ENCODE results near the gene PPP6R1. TPM values are rescaled to one million over a fixed set of nuclear protein-coding genes. Genes with fewer than 3 reads are reported as not detected.

Gene PPP6R1
- total RNA-seq, 1 donor from 2014 or later, result 11.0 TPM

DNA sequence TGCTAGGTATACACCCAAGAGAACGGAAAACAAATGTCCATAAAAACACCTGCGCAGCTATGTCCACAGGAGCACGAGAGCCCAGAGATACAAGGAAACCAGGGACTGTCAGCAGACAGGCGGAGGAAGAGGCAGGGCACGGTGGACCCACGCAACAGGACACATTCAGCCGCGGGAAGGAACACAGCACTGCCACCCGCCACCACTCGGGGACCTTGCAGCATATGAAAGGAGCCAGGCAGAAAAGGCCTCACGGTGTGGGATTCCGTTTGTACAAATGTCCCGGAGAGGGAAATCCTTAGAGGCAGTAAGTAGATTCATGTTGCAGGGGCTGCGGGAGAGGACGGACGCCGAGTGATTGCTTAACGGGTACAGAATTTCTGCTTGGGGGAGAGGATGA lies 13.3 kb upstream of the PPP6R1 start:
- Histone ChIP-seq H3K27ac (ENCODE audit: low read depth, low read length) (no peak overlapping the region), H3K9me3 (ENCODE audit: control insufficient read depth in 3 of 3, low read length in 3 of 3) (no peaks in the 10 kb centered on the region), H3K4me3 (ENCODE audit: low read length in 3 of 3) (no peak overlapping the region), H3K36me3 (ENCODE audit: control insufficient read depth in 3 of 3, insufficient read depth in 3 of 3, low read length in 3 of 3) (peaks cover 37 to 45% (median 42%) of the 10 kb centered on the region in 3 donors), H3K27me3 (ENCODE audit: control insufficient read depth in 3 of 3, insufficient read depth in 3 of 3, low read length in 3 of 3) (no peaks in the 10 kb centered on the region), H3K9ac (ENCODE audit: low read depth in 1 of 3, low read length in 3 of 3) (no peak overlapping the region), H3K4me1 (ENCODE audit: control insufficient read depth in 3 of 3, insufficient read depth in 3 of 3, low read length in 3 of 3) (no peaks in the 10 kb centered on the region)

DNA sequence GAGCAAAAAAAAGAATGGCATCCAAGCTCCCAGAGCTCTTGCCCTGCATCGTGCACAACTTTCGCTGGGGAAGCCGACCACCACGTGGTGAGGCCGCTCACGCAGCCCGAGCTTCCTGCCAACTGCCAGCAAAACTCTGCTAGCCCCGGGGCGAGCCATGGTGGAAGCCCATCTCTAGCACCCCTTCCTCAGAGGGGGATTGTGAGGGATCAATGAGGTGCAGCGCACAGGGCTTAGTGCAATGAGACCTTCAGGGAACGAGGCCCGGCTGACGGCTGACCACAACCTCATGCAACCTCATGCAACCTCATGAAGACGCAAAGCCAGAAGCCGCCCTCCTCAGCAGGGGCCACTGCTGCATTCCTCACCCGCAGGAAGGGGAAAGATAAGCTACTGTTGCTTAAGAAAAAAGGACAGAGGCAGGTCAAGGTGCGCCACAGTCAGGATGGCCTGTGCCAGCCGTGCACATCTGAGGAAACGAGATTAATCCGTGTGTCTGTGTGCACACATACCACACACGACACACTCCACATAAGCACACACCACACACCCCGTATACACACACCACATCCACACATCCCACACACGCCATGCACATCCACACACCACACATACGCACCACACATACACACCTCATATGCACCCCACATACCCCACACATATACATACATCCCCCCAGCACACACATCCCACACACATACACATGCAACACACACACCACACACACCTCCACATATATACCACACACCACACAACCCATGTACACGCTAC lies 11.5 kb upstream of the PPP6R1 start:
- Histone ChIP-seq H3K9ac (ENCODE audit: low read depth in 1 of 3, low read length in 3 of 3) (no peak overlapping the region), H3K4me3 (ENCODE audit: low read length in 3 of 3) (no peak overlapping the region), H3K4me1 (ENCODE audit: control insufficient read depth in 3 of 3, insufficient read depth in 3 of 3, low read length in 3 of 3) (no peaks in the 10 kb centered on the region), H3K36me3 (ENCODE audit: control insufficient read depth in 3 of 3, insufficient read depth in 3 of 3, low read length in 3 of 3) (peaks cover 31 to 39% (median 35%) of the 10 kb centered on the region in 3 donors), H3K27me3 (ENCODE audit: control insufficient read depth in 3 of 3, insufficient read depth in 3 of 3, low read length in 3 of 3) (no peaks in the 10 kb centered on the region), H3K27ac (ENCODE audit: low read depth, low read length) (no peak overlapping the region), H3K9me3 (ENCODE audit: control insufficient read depth in 3 of 3, low read length in 3 of 3) (no peaks in the 10 kb centered on the region)

DNA sequence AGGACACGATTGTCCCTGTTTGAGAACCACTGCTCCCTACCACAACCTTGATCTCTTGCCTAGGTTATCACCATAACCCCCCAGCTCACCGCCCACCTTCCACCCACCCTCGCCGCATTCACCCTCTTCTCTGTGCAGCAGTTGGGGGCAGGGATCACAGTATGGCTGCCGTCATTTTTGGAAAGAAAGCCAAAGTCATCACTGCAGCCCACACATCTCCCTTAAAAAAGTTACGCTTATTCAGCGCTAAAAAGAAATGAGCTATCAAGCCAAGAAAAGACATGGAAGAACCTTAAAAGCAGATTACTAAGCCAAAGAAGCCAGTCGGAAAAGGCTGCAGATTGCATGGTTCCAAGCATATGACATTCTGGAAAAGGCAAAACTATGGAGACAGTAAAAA lies 10.5 kb upstream of the PPP6R1 start:
- Histone ChIP-seq H3K9ac (ENCODE audit: low read depth in 1 of 3, low read length in 3 of 3) (no peak overlapping the region), H3K36me3 (ENCODE audit: control insufficient read depth in 3 of 3, insufficient read depth in 3 of 3, low read length in 3 of 3) (peaks cover 24 to 32% (median 27%) of the 10 kb centered on the region in 3 donors), H3K9me3 (ENCODE audit: control insufficient read depth in 3 of 3, low read length in 3 of 3) (no peaks in the 10 kb centered on the region), H3K4me1 (ENCODE audit: control insufficient read depth in 3 of 3, insufficient read depth in 3 of 3, low read length in 3 of 3) (no peaks in the 10 kb centered on the region), H3K27ac (ENCODE audit: low read depth, low read length) (no peak overlapping the region), H3K27me3 (ENCODE audit: control insufficient read depth in 3 of 3, insufficient read depth in 3 of 3, low read length in 3 of 3) (no peaks in the 10 kb centered on the region), H3K4me3 (ENCODE audit: low read length in 3 of 3) (no peak overlapping the region)

DNA sequence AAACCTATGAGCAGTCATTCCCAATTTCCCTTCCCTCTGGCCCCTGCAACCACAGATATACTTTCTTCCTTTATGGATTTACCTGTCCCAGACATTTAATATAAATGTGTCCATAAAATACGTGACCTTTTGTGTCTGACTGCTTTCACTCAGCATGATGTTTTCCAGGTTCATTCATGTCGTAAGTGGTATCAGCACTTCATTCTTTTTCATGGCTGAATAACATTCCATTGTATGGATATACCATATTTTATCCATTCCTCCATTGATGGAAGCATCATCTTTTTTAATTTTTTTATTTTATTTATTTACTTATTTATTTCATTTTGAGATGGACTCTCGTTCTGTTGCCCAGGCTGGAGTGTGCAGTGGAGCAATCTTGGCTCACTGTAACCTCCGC lies 8.0 kb upstream of the PPP6R1 start:
- Histone ChIP-seq H3K36me3 (ENCODE audit: control insufficient read depth in 3 of 3, insufficient read depth in 3 of 3, low read length in 3 of 3) (peaks cover 9 to 20% (median 11%) of the 10 kb centered on the region in 3 donors), H3K9ac (ENCODE audit: low read depth in 1 of 3, low read length in 3 of 3) (no peak overlapping the region), H3K27me3 (ENCODE audit: control insufficient read depth in 3 of 3, insufficient read depth in 3 of 3, low read length in 3 of 3) (no peaks in the 10 kb centered on the region)

DNA sequence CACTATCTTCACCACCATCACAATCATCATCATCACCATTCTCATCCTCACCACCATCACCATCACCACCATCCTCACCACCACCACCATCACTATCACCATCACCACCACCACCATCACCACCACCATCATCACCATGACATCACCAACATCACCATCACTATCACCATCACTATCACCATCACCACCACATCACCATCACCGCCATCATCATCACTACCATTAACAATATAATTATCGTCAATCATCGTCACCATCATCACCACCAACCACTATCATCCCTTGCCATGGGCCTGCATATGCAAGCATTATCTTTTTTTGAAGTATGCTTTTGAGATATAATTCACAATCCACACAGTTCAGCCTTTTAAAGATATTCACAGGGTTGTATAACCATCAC lies 7.6 kb upstream of the PPP6R1 start:
- Histone ChIP-seq H3K4me1 (ENCODE audit: control insufficient read depth in 3 of 3, insufficient read depth in 3 of 3, low read length in 3 of 3) (no peaks in the 10 kb centered on the region), H3K36me3 (ENCODE audit: control insufficient read depth in 3 of 3, insufficient read depth in 3 of 3, low read length in 3 of 3) (peaks cover 9 to 20% (median 11%) of the 10 kb centered on the region in 3 donors), H3K4me3 (ENCODE audit: low read length in 3 of 3) (no peak overlapping the region), H3K27me3 (ENCODE audit: control insufficient read depth in 3 of 3, insufficient read depth in 3 of 3, low read length in 3 of 3) (no peaks in the 10 kb centered on the region), H3K9ac (ENCODE audit: low read depth in 1 of 3, low read length in 3 of 3) (no peak overlapping the region), H3K9me3 (ENCODE audit: control insufficient read depth in 3 of 3, low read length in 3 of 3) (no peaks in the 10 kb centered on the region), H3K27ac (ENCODE audit: low read depth, low read length) (no peak overlapping the region)

More for the DNA sequence above, 8.0 kb upstream of the PPP6R1 start:
- no peaks in the 10 kb centered on the region for H3K9me3 ChIP-seq (ENCODE audit: control insufficient read depth in 3 of 3, low read length in 3 of 3)
- no peak overlapping the region for H3K4me3 ChIP-seq (ENCODE audit: low read length in 3 of 3)
- H3K4me1 ChIP-seq (ENCODE audit: control insufficient read depth in 3 of 3, insufficient read depth in 3 of 3, low read length in 3 of 3), result no peaks in the 10 kb centered on the region
- H3K27ac ChIP-seq (ENCODE audit: low read depth, low read length), result no peak overlapping the region

DNA sequence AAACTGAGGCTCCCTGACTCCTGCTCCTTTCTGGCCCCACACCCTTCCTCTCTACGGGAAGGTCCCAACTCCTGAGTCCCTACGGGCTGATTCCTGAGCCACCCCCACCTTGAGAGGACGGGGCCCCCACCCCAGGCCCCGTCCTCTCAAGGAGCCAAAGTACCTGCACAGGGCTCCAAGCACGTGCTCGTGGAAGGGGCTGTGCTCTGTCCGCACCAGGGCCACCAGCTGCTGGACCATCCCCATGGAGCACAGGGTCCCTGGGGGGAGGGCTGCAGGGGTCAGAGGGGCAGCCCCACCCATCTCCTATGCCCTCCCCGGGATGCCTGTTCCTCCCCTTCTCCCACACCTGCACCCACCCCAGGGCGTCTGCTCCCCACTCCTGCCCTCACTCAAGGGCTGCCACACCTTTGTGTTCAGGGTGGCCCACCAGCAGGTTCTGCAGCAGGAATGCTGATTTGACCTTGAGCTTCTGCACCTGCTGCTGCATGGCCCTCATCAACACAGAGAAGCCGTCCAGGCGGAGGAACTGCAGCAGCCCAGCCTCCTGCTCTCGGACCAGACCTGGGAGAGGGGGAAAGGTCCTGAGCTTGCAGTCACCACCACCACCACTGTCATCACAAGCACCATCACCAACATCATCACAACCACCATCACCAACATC lies 7.0 kb upstream of the PPP6R1 start:
- H3K4me1 ChIP-seq (ENCODE audit: control insufficient read depth in 3 of 3, insufficient read depth in 3 of 3, low read length in 3 of 3), result no peaks in the 10 kb centered on the region
- H3K27me3 ChIP-seq (ENCODE audit: control insufficient read depth in 3 of 3, insufficient read depth in 3 of 3, low read length in 3 of 3), result no peaks in the 10 kb centered on the region
- no peak overlapping the region for H3K27ac ChIP-seq (ENCODE audit: low read depth, low read length)
- peaks cover 9 to 18% (median 9%) of the 10 kb centered on the region in 3 donors for H3K36me3 ChIP-seq (ENCODE audit: control insufficient read depth in 3 of 3, insufficient read depth in 3 of 3, low read length in 3 of 3)
- no peak overlapping the region for H3K9ac ChIP-seq (ENCODE audit: low read depth in 1 of 3, low read length in 3 of 3)
- no peaks in the 10 kb centered on the region for H3K9me3 ChIP-seq (ENCODE audit: control insufficient read depth in 3 of 3, low read length in 3 of 3)
- H3K4me3 ChIP-seq (ENCODE audit: low read length in 3 of 3), result no peak overlapping the region

DNA sequence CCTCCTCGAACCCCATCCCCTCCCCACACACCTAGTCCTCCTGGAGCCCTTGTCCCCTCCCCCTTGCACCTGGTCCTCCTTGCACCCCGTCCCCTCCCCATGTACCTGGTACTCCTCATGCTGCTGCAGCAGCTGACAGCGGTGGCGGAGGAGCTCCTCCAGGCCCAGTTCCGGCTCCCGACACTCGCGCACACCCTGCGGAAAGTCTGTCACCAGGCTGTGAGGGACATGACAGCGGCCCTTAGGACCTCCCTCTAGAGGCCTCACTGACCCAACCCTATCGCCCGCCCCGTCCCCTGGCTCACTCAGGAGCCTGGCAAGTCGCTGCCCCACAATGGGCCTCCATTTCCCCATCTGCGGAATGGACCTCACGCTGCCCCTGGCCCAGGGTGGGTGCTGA lies 6.4 kb upstream of the PPP6R1 start:
- no peaks in the 10 kb centered on the region for H3K9me3 ChIP-seq (ENCODE audit: control insufficient read depth in 3 of 3, low read length in 3 of 3)
- peaks cover 0 to 3% (median under 1%) of the 10 kb centered on the region in 3 donors for H3K4me1 ChIP-seq (ENCODE audit: control insufficient read depth in 3 of 3, insufficient read depth in 3 of 3, low read length in 3 of 3)
- H3K27ac ChIP-seq (ENCODE audit: low read depth, low read length), result no peak overlapping the region
- H3K4me3 ChIP-seq (ENCODE audit: low read length in 3 of 3), result no peak overlapping the region
- H3K36me3 ChIP-seq (ENCODE audit: control insufficient read depth in 3 of 3, insufficient read depth in 3 of 3, low read length in 3 of 3), result peaks cover 4 to 13% (median 5%) of the 10 kb centered on the region in 3 donors
- no peaks in the 10 kb centered on the region for H3K27me3 ChIP-seq (ENCODE audit: control insufficient read depth in 3 of 3, insufficient read depth in 3 of 3, low read length in 3 of 3)
- no peak overlapping the region for H3K9ac ChIP-seq (ENCODE audit: low read depth in 1 of 3, low read length in 3 of 3)

DNA sequence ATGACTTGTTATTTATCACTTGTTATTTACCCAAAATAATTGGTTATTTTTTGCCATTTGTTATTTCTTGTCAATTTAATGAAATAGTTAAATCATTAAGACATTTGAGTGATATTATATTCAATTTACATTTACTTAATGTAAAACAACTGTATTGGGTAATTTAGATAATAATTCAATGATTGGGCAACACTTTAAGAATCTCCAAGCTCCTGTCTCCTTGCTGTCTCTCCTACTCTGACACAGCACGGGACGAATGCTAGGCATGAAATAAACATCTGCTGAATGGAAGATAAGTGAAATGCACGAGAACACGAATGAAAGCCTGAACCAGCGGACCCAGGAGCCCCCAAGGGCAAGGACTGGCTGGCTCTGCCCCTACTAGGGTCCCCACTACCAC lies 5.7 kb upstream of the PPP6R1 start:
- H3K9me3 ChIP-seq (ENCODE audit: control insufficient read depth in 3 of 3, low read length in 3 of 3), result no peaks in the 10 kb centered on the region

DNA sequence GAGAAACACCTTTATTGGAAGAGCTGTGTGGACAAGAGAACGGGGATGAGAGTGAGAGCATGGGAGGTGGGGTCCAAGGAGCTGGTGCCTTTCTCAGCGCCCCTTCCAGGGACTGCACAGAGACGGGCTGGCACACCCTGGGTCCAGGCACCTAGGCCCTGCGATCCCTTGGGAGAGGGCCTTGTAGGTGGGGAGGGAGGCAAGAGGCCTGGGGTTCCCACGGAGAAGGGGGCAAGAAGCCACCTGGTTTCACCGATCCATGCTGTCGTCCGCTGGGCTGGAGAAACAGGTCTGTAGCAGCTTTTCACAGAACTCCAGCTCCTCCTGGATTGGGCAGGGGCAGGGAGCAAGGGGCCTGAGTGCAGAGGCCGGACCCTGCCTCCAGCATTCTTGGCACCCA lies 3.5 kb upstream of the PPP6R1 start:
- Histone ChIP-seq H3K27ac (ENCODE audit: low read depth, low read length) (no peak overlapping the region), H3K27me3 (ENCODE audit: control insufficient read depth in 3 of 3, insufficient read depth in 3 of 3, low read length in 3 of 3) (no peaks in the 10 kb centered on the region), H3K9me3 (ENCODE audit: control insufficient read depth in 3 of 3, low read length in 3 of 3) (no peaks in the 10 kb centered on the region), H3K9ac (ENCODE audit: low read depth in 1 of 3, low read length in 3 of 3) (no peak overlapping the region), H3K4me1 (ENCODE audit: control insufficient read depth in 3 of 3, insufficient read depth in 3 of 3, low read length in 3 of 3) (peaks cover 13 to 20% (median 18%) of the 10 kb centered on the region in 3 donors), H3K36me3 (ENCODE audit: control insufficient read depth in 3 of 3, insufficient read depth in 3 of 3, low read length in 3 of 3) (peaks cover 0 to 5% (median 2%) of the 10 kb centered on the region in 3 donors), H3K4me3 (ENCODE audit: low read length in 3 of 3) (no peak overlapping the region)

More for the DNA sequence above, 5.7 kb upstream of the PPP6R1 start:
- no peak overlapping the region for H3K4me3 ChIP-seq (ENCODE audit: low read length in 3 of 3)
- peaks cover 2 to 8% (median 3%) of the 10 kb centered on the region in 3 donors for H3K36me3 ChIP-seq (ENCODE audit: control insufficient read depth in 3 of 3, insufficient read depth in 3 of 3, low read length in 3 of 3)
- no peak overlapping the region for H3K27ac ChIP-seq (ENCODE audit: low read depth, low read length)
- H3K9ac ChIP-seq (ENCODE audit: low read depth in 1 of 3, low read length in 3 of 3), result no peak overlapping the region
- H3K4me1 ChIP-seq (ENCODE audit: control insufficient read depth in 3 of 3, insufficient read depth in 3 of 3, low read length in 3 of 3), result peaks cover 5 to 9% (median 7%) of the 10 kb centered on the region in 3 donors
- H3K27me3 ChIP-seq (ENCODE audit: control insufficient read depth in 3 of 3, insufficient read depth in 3 of 3, low read length in 3 of 3), result no peaks in the 10 kb centered on the region

DNA sequence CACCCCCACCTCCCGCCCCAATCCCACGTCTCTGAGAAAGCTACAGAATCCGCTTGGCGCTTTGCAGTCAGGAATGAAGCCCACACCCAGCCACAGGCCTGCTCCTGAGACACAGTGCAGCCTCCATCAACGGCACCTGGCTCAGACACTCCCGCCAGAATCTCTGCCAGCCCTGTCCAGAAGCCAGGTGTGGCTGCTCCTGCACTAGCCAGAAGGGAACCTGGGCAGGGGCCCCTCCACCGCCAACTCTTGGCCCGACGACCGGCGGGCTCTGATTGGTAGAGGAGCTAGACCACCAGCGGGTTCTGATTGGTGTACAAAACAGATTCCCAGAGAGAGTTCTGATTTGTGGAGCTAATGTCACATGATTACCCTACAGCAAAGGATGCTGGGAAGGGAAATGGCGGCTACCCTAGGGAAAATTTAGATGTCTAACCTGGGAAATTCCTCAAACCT lies 2.9 kb upstream of the PPP6R1 start:
- Histone ChIP-seq H3K27me3 (ENCODE audit: control insufficient read depth in 3 of 3, insufficient read depth in 3 of 3, low read length in 3 of 3) (no peaks in the 10 kb centered on the region), H3K4me1 (ENCODE audit: control insufficient read depth in 3 of 3, insufficient read depth in 3 of 3, low read length in 3 of 3) (peaks cover 19 to 26% (median 25%) of the 10 kb centered on the region in 3 donors), H3K27ac (ENCODE audit: low read depth, low read length) (no peak overlapping the region), H3K4me3 (ENCODE audit: low read length in 3 of 3) (no peak overlapping the region), H3K9ac (ENCODE audit: low read depth in 1 of 3, low read length in 3 of 3) (no peak overlapping the region), H3K9me3 (ENCODE audit: control insufficient read depth in 3 of 3, low read length in 3 of 3) (no peaks in the 10 kb centered on the region), H3K36me3 (ENCODE audit: control insufficient read depth in 3 of 3, insufficient read depth in 3 of 3, low read length in 3 of 3) (peaks cover 0 to 5% (median 2%) of the 10 kb centered on the region in 3 donors)
